ENCODE results near the gene OTUB2.
A peak's percentile ranks its signal among the peaks of the same experiment; 100 is the strongest.

Gene OTUB2

GRCh38 chr14:94026173-94026888, at the start of gene OTUB2:
Gene OTUB2 (plus strand): TSS chr14:94026340. CDS start chr14:94026538, 198 bp downstream.
- peak; percentile 96 for DNase-seq

GRCh38 chr14:93976477-93977057, 49.6 kb upstream of the OTUB2 start, which contains the start of gene ASB2:
Gene ASB2 (minus strand): TSS chr14:93976570. CDS start chr14:93964539, 12,031 bp downstream.
- no peak for DNase-seq

- DNase-seq: no peak
These were observed 49.0 kb upstream of the OTUB2 start for GRCh38 chr14:93977171-93977570.

GRCh38 chr14:93977790-93978581, 48.2 kb upstream of the OTUB2 start:
- DNase-seq: no peak

- no peak for DNase-seq
These were observed 47.4 kb upstream of the OTUB2 start for GRCh38 chr14:93978735-93979134.

- no peak for DNase-seq
These were observed 45.5 kb upstream of the OTUB2 start for GRCh38 chr14:93980456-93981201.

GRCh38 chr14:93981316-93982229, 44.6 kb upstream of the OTUB2 start:
- DNase-seq: no peak

- DNase-seq: no peak
These were observed 43.7 kb upstream of the OTUB2 start for GRCh38 chr14:93982230-93983007.

- no peak for DNase-seq
These were observed 42.1 kb upstream of the OTUB2 start for GRCh38 chr14:93984070-93984469.

GRCh38 chr14:93984987-93985410, 41.1 kb upstream of the OTUB2 start:
- peak in 1 of 2 experiments; percentile 31 for DNase-seq

- no peak for DNase-seq
These were observed 39.2 kb upstream of the OTUB2 start for GRCh38 chr14:93986955-93987354.

GRCh38 chr14:93987376-93987775, 38.8 kb upstream of the OTUB2 start:
- no peak for DNase-seq

GRCh38 chr14:93987815-93988476, 38.2 kb upstream of the OTUB2 start:
- no peak for DNase-seq

GRCh38 chr14:93989939-93990338, 36.2 kb upstream of the OTUB2 start:
- DNase-seq: no peak

- no peak for DNase-seq
These were observed 34.9 kb upstream of the OTUB2 start for GRCh38 chr14:93991212-93991611.

- DNase-seq: no peak
These were observed 34.5 kb upstream of the OTUB2 start for GRCh38 chr14:93991649-93992048.

GRCh38 chr14:93993382-93993781, 32.8 kb upstream of the OTUB2 start:
- DNase-seq: no peak

GRCh38 chr14:93994919-93995682, 31.0 kb upstream of the OTUB2 start:
- peak; percentile 54 to 56 for DNase-seq

- DNase-seq: no peak
These were observed 29.9 kb upstream of the OTUB2 start for GRCh38 chr14:93996130-93996695.
